Calu3 (cell line): Measurements from ENCODE around the gene MMP3. TPM values are rescaled to one million over a fixed set of nuclear protein-coding genes. Genes with fewer than 3 reads are reported as not detected.

Experiments
- BruUV-seq: library from RNA; stranded (reverse); fragments of 400-500 nt; replicated peaks from 2 replicates; lab custom pipeline; 2021; lab: Mats Ljungman, UMichigan
- CTCF ChIA-PET: fragments of 300-600 bp; sonication (Branson Sonifier 250); formaldehyde crosslinking; loops from one replicate; lab custom pipeline; 2022; ENCODE audit warnings: antibody characterized with exemption; lab: Charles Lee
- DNase-seq: peaks from one replicate; pipeline ENCODE4 v3.0.0; 2022
- H3K27ac Mint-ChIP-seq: one replicate; pipeline ENCODE4 v1.8.0; 2022; ENCODE audit warnings: mixed read lengths; ENCODE audit not compliant: unreplicated experiment
- H3K27me3 Mint-ChIP-seq: one replicate; pipeline ENCODE4 v1.8.0; 2022; ENCODE audit warnings: mixed read lengths; ENCODE audit not compliant: unreplicated experiment
- H3K36me3 Mint-ChIP-seq: one replicate; pipeline ENCODE4 v1.8.0; 2022; ENCODE audit warnings: mild to moderate bottlenecking, moderate library complexity, mixed read lengths; ENCODE audit not compliant: insufficient read depth, unreplicated experiment
- H3K4me1 Mint-ChIP-seq: one replicate; pipeline ENCODE4 v1.8.0; 2022; ENCODE audit warnings: mild to moderate bottlenecking, low read depth, mixed read lengths; ENCODE audit not compliant: unreplicated experiment
- H3K4me3 Mint-ChIP-seq: one replicate; pipeline ENCODE4 v1.8.0; 2022; ENCODE audit warnings: mild to moderate bottlenecking, low read depth, moderate library complexity, mixed read lengths; ENCODE audit not compliant: unreplicated experiment
- H3K9me3 Mint-ChIP-seq: one replicate; pipeline ENCODE4 v1.8.0; 2022; ENCODE audit warnings: low read depth, mixed read lengths; ENCODE audit not compliant: unreplicated experiment
- intact Hi-C: fragments of 100-400 bp; cut with micrococcal nuclease; formaldehyde crosslinking; loops from one replicate; pipeline ENCODE4 v1.10.0; 2022; ENCODE audit not compliant: unreplicated experiment
- total RNA-seq: library from RNA; stranded (reverse); gene quantifications from 2 replicates; pipeline ENCODE4 v1.2.3, GENCODE V29; 2022
- TF ChIP-seq, protein P1 (sequence below): fragments of 200-600 bp; IDR thresholded peaks from one replicate; pipeline ENCODE4 v1.8.0; 2022; ENCODE audit warnings: antibody characterized with exemption; ENCODE audit not compliant: unreplicated experiment

Gene MMP3
- total RNA-seq, 1 experiment from 2014 or later, result not detected

GRCh38 chr11:102868339-102868738 is 24.9 kb upstream of the MMP3 start:
- Mint-ChIP-seq H3K36me3 (no peaks in the 10 kb centered on the region), H3K4me1 (no peaks in the 10 kb centered on the region), H3K4me3 (no peak overlapping the region), H3K27ac (no peak overlapping the region), H3K27me3 (peaks cover 12% of the 10 kb centered on the region), H3K9me3 (no peaks in the 10 kb centered on the region)
- intact Hi-C loops, result no loop called here
- DNase-seq, result no peak
- no TSS peak for BruUV-seq
- CTCF ChIA-PET, result no interaction called here
- TF ChIP-seq, protein P1, sequence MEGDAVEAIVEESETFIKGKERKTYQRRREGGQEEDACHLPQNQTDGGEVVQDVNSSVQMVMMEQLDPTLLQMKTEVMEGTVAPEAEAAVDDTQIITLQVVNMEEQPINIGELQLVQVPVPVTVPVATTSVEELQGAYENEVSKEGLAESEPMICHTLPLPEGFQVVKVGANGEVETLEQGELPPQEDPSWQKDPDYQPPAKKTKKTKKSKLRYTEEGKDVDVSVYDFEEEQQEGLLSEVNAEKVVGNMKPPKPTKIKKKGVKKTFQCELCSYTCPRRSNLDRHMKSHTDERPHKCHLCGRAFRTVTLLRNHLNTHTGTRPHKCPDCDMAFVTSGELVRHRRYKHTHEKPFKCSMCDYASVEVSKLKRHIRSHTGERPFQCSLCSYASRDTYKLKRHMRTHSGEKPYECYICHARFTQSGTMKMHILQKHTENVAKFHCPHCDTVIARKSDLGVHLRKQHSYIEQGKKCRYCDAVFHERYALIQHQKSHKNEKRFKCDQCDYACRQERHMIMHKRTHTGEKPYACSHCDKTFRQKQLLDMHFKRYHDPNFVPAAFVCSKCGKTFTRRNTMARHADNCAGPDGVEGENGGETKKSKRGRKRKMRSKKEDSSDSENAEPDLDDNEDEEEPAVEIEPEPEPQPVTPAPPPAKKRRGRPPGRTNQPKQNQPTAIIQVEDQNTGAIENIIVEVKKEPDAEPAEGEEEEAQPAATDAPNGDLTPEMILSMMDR, result no peak

DNA sequence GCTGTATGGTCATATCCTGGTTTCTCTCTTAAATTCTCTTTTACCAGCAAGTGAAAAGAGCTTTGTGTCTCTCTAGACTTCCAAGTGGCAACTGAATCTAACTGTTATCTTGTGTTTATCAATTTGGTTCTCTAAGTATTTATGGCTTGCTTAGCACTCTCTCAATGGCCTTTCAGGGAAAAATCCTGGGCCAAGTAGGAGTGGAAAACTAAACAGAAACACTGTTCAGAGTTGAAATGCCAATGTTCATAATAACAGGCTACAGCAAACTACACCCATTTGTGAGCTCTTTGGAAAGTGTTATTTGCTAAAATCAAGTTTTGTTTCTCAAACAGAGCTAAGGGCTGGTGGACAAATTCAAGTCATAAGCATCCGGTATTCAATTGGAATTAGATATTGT is 21.3 kb upstream of the MMP3 start:
- intact Hi-C loops, result no loop called here
- no TSS peak for BruUV-seq
- DNase-seq, result no peak
- Mint-ChIP-seq H3K27me3 (no peaks in the 10 kb centered on the region), H3K36me3 (no peaks in the 10 kb centered on the region), H3K4me1 (no peaks in the 10 kb centered on the region), H3K9me3 (no peaks in the 10 kb centered on the region), H3K4me3 (no peak overlapping the region), H3K27ac (no peak overlapping the region)
- CTCF ChIA-PET, result no interaction called here
- TF ChIP-seq, protein P1, result no peak

- H3K4me3 Mint-ChIP-seq, result no peak overlapping the region
- no peaks in the 10 kb centered on the region for H3K36me3 Mint-ChIP-seq
- BruUV-seq, result no TSS peak
- TF ChIP-seq, protein P1, result no peak
- intact Hi-C loops, result no loop called here
- H3K27me3 Mint-ChIP-seq, result no peaks in the 10 kb centered on the region
- no peak for DNase-seq
- CTCF ChIA-PET, result interaction anchor here (0.6 kb wide), 1 partner anchor 90 kb away, joined by 4 read pairs; no protein-coding TSS in a partner anchor
- H3K4me1 Mint-ChIP-seq, result peaks cover 32% of the 10 kb centered on the region
- H3K9me3 Mint-ChIP-seq, result peaks cover 2% of the 10 kb centered on the region
- no peak overlapping the region for H3K27ac Mint-ChIP-seq
Measured at GRCh38 chr11:102853956-102854355, 10.5 kb upstream of the MMP3 start.

- TF ChIP-seq, protein P1, result no peak
- Mint-ChIP-seq H3K36me3 (no peaks in the 10 kb centered on the region), H3K27me3 (no peaks in the 10 kb centered on the region), H3K4me1 (peaks cover 32% of the 10 kb centered on the region), H3K9me3 (peaks cover 2% of the 10 kb centered on the region), H3K4me3 (no peak overlapping the region), H3K27ac (no peak overlapping the region)
- no TSS peak for BruUV-seq
- CTCF ChIA-PET, result interaction anchor here (0.6 to 0.7 kb wide), 2 partner anchors 14 to 145 kb away, joined by 3 read pairs; no protein-coding TSS in a partner anchor
- no peak for DNase-seq
- intact Hi-C loops, result no loop called here
Measured at GRCh38 chr11:102853055-102853454, 9.6 kb upstream of the MMP3 start.
